Naive thymus-derived CD4-positive, alpha-beta T cell (primary cell): ENCODE data around the gene PEMT. TPM values are rescaled to one million over a fixed set of nuclear protein-coding genes. Genes with fewer than 3 reads are reported as not detected.

ENCODE experiments used
- ATAC-seq: fragments of 150-1000 bp; cut with Tn5 transposase; 2 replicates; pipeline ENCODE4 v1.10.0; 2021; ENCODE audit warnings: mild to moderate bottlenecking, moderate library complexity
- CTCF ChIA-PET: fragments of 350-600 bp; sonication (Branson Sonifier 250); formaldehyde crosslinking; loops from one replicate; lab custom pipeline; 2021; ENCODE audit warnings: antibody characterized with exemption; lab: Charles Lee
- POLR2A ChIA-PET: fragments of 350-600 bp; sonication (Branson Sonifier 250); formaldehyde crosslinking; loops from one replicate; lab custom pipeline; 2021; ENCODE audit warnings: antibody characterized with exemption, inconsistent platforms; lab: Charles Lee
- DNase-seq, 9 donors: peaks; one replicate each; pipeline versions ENCODE4 v3.0.0 to v3.0.0-alpha.2; 2020 to 2022; ENCODE audit warnings: mixed read lengths in 1 of 9
- H3K27ac ChIP-seq: one replicate; pipeline ENCODE4 v1.7.0; 2013; ENCODE audit warnings: mild to moderate bottlenecking, low read depth, low read length, moderate library complexity
- H3K27me3 ChIP-seq, 2 donors: one replicate each; pipeline ENCODE4 v1.7.0; 2013; ENCODE audit warnings: low read length in 2 of 2, mild to moderate bottlenecking in 2 of 2, moderate library complexity in 2 of 2; ENCODE audit not compliant: control insufficient read depth in 2 of 2, insufficient read depth in 2 of 2
- H3K36me3 ChIP-seq, 3 experiments: 1 replicate in 2 of 3; 2 replicates in 1 of 3; pipeline ENCODE4 v1.7.0; 2013; ENCODE audit warnings: low read length in 3 of 3, mild to moderate bottlenecking in 3 of 3, moderate library complexity in 1 of 3; ENCODE audit not compliant: insufficient read depth in 3 of 3, control insufficient read depth in 2 of 3
- H3K4me1 ChIP-seq, 2 donors: one replicate each; pipeline ENCODE4 v1.7.0; 2013; ENCODE audit warnings: low read length in 2 of 2, mild to moderate bottlenecking in 2 of 2, moderate library complexity in 1 of 2; ENCODE audit not compliant: control insufficient read depth in 2 of 2, insufficient read depth in 2 of 2
- H3K4me3 ChIP-seq: 2 replicates; pipeline ENCODE4 v1.7.0; 2013; ENCODE audit warnings: mild to moderate bottlenecking, low read length
- H3K9me3 ChIP-seq, 3 experiments: 1 replicate in 2 of 3; 2 replicates in 1 of 3; pipeline ENCODE4 v1.7.0; 2013; ENCODE audit warnings: low read length in 3 of 3; ENCODE audit not compliant: control insufficient read depth in 2 of 3
- H3K27ac Mint-ChIP-seq, 9 donors: one replicate each; pipeline ENCODE4 v1.8.0; 2020 to 2022; ENCODE audit warnings: mixed read lengths in 9 of 9, mild to moderate bottlenecking in 8 of 9, moderate library complexity in 5 of 9, inconsistent platforms in 2 of 9
- H3K27me3 Mint-ChIP-seq, 5 donors: one replicate each; pipeline ENCODE4 v1.8.0; 2021 to 2022; ENCODE audit warnings: mixed read lengths in 5 of 5, mild to moderate bottlenecking in 1 of 5
- H3K36me3 Mint-ChIP-seq, 5 donors: one replicate each; pipeline ENCODE4 v1.8.0; 2020 to 2022; ENCODE audit warnings: mixed read lengths in 5 of 5, mild to moderate bottlenecking in 3 of 5, inconsistent platforms in 1 of 5
- H3K4me1 Mint-ChIP-seq, 7 donors: one replicate each; pipeline ENCODE4 v1.8.0; 2020 to 2022; ENCODE audit warnings: mixed read lengths in 7 of 7, mild to moderate bottlenecking in 3 of 7, inconsistent platforms in 1 of 7
- H3K4me3 Mint-ChIP-seq, 10 donors: one replicate each; pipeline ENCODE4 v1.8.0; 2020 to 2022; ENCODE audit warnings: mild to moderate bottlenecking in 10 of 10, mixed read lengths in 10 of 10, moderate library complexity in 6 of 10, inconsistent platforms in 2 of 10
- H3K9me3 Mint-ChIP-seq, 11 donors: one replicate each; pipeline ENCODE4 v1.8.0; 2020 to 2022; ENCODE audit warnings: mixed read lengths in 11 of 11, mild to moderate bottlenecking in 4 of 11, inconsistent platforms in 1 of 11, moderate library complexity in 1 of 11
- intact Hi-C, 2 donors: fragments of 100-400 bp; cut with micrococcal nuclease; formaldehyde crosslinking; loops; one replicate each; pipeline ENCODE4 v1.15.1; 2023
- polyA plus RNA-seq, 2 donors: library from polyadenylated mRNA; unstranded; fragments of 300-500 nt; fragmentation: Illumina TruSeq; gene quantifications; one replicate each; pipeline ENCODE4 v1.2.3, GENCODE V29; 2021
- total RNA-seq, 6 experiments: library from RNA in 5 of 6; stranded (reverse) in 5 of 6; gene quantifications; 1 replicate in 5 of 6; 2 replicates in 1 of 6; pipeline ENCODE4 v1.2.3 and lab custom pipeline; 2021 to 2026

PEMT gene
- total and polyA plus RNA-seq, 7 experiments from 2014 or later: 9.5 to 34.1 (median 12.3) TPM

DNA sequence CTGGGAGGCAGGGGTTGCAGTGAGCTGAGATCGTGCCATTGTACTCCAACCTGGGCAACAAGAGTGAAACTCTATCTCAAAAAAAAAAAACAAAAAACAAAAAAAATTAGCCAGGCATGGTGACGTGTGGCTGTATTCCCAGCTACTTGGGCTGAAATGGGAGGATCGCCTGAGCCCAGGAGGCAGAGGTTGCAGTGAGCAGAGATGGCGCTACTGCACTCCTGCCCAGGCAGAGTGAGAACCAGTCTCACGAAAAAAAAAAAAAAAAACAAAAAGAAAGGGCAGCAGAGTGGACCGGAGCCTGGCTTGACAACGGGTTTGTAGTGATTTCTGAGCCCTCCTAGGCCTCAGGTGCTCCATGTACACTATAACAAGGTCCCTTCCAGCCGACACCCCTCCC lies 33.1 kb downstream of the PEMT start:
- no peak overlapping the region for H3K27ac ChIP-seq
- Mint-ChIP-seq H3K4me3 (no peak overlapping the region), H3K4me1 (peaks cover 0 to 4% (median 0%) of the 10 kb centered on the region in 7 donors), H3K27me3 (no peaks in the 10 kb centered on the region), H3K9me3 (no peaks in the 10 kb centered on the region), H3K27ac (no peak overlapping the region), H3K36me3 (no peaks in the 10 kb centered on the region)
- no peaks in the 10 kb centered on the region for H3K4me1 ChIP-seq
- no peaks in the 10 kb centered on the region for H3K27me3 ChIP-seq
- ChIA-PET POLR2A (no interaction called here), CTCF (interaction anchor here (0.7 kb wide), 1 partner anchor 11 kb away, joined by 4 read pairs; no protein-coding TSS in a partner anchor)
- H3K36me3 ChIP-seq: no peaks in the 10 kb centered on the region
- no peak overlapping the region for H3K4me3 ChIP-seq
- DNase-seq: no peak
- intact Hi-C loops: no loop called here
- ATAC-seq: no peak
- no peaks in the 10 kb centered on the region for H3K9me3 ChIP-seq

DNA sequence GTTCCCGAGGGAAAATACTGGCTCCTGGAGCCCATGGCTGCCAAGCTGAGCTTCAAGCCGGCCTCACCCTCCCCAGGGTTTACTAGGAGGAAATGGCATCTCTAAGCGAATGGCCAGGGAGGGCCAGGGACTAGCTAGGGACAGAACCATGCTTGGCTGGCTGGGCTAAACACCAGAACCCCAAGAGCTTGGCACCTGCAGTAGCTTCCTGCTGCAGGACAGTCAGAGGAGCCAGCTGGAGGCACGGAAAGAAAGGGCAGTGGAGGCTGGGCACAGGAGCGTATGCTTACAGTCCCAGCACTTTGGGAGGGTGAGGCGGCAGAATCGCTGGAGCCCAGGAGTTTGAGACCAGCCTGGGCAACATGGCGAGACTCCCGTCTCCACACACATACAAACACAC lies 33.7 kb downstream of the PEMT start:
- Histone ChIP-seq H3K9me3 (no peaks in the 10 kb centered on the region), H3K4me3 (no peak overlapping the region), H3K27ac (no peak overlapping the region), H3K4me1 (no peaks in the 10 kb centered on the region), H3K27me3 (no peaks in the 10 kb centered on the region), H3K36me3 (no peaks in the 10 kb centered on the region)
- ATAC-seq (no peak), DNase-seq (no peak)
- POLR2A ChIA-PET: no interaction called here
- CTCF ChIA-PET: no interaction called here
- intact Hi-C loops: no loop called here
- Mint-ChIP-seq H3K27ac (no peak overlapping the region), H3K4me3 (no peak overlapping the region), H3K4me1 (peaks cover 0 to 4% (median 0%) of the 10 kb centered on the region in 7 donors), H3K27me3 (no peaks in the 10 kb centered on the region), H3K36me3 (no peaks in the 10 kb centered on the region), H3K9me3 (no peaks in the 10 kb centered on the region)

DNA sequence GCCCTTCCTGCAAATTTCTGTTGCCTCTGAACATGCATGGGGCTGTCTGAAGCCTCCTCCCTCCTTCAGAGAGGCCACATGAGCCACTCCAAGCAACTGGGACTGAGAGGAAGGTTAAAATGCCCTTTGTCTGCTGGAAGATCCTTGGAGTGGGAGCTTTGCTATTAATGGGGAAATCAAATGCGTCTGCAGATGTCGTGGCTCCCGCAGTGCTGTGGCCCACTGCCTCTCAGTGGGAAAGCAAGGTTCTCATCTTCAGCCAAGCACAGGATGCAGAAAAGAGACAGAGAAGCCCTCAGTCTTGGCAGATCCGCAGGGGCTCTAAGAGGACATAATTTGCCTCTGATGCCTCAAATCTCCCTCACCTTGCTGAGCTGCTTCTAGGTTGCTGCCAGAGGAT lies 34.8 kb downstream of the PEMT start:
- no peaks in the 10 kb centered on the region for H3K9me3 Mint-ChIP-seq
- H3K4me1 ChIP-seq: no peaks in the 10 kb centered on the region
- POLR2A ChIA-PET: no interaction called here
- H3K27me3 Mint-ChIP-seq: no peaks in the 10 kb centered on the region
- H3K36me3 ChIP-seq: no peaks in the 10 kb centered on the region
- H3K4me3 ChIP-seq: no peak overlapping the region
- peaks cover 0 to 3% (median 0%) of the 10 kb centered on the region in 7 donors for H3K4me1 Mint-ChIP-seq
- CTCF ChIA-PET: interaction anchor here (0.6 kb wide), 1 partner anchor 301 kb away, joined by 3 read pairs; no protein-coding TSS in a partner anchor
- no peak overlapping the region for H3K4me3 Mint-ChIP-seq
- intact Hi-C loops: no loop called here
- ATAC-seq: no peak
- H3K27me3 ChIP-seq: no peaks in the 10 kb centered on the region
- no peak overlapping the region for H3K27ac ChIP-seq
- DNase-seq: no peak
- no peaks in the 10 kb centered on the region for H3K9me3 ChIP-seq
- no peak overlapping the region for H3K27ac Mint-ChIP-seq
- H3K36me3 Mint-ChIP-seq: no peaks in the 10 kb centered on the region

DNA sequence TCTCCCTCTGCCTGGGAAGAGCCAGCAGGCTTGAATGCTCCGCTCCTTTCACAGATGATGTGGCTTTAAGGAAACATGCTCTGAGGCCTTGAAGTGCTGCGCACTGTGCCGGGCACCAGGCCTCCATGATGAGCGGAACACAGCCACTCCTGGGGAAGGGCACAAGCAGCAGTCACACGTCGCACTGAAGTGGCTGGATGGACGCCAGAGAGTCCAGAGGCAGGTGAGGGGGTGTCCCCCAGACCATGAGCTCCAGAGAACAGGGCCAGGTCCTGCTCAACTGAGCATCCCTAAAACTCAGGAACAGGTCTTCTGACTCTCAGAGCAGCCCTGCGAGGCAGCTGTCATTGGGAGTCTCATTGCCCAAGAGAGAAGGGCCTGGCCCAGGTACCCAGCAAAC lies 35.6 kb downstream of the PEMT start:
- no peak overlapping the region for H3K4me3 ChIP-seq
- ChIA-PET POLR2A (interaction anchor here (0.5 kb wide), 1 partner anchor 1606 kb away, joined by 3 read pairs; no protein-coding TSS in a partner anchor), CTCF (no interaction called here)
- Mint-ChIP-seq H3K36me3 (no peaks in the 10 kb centered on the region), H3K27ac (no peak overlapping the region), H3K4me1 (peaks cover 0 to 3% (median 0%) of the 10 kb centered on the region in 7 donors), H3K27me3 (no peaks in the 10 kb centered on the region), H3K4me3 (no peak overlapping the region), H3K9me3 (no peaks in the 10 kb centered on the region)
- no peaks in the 10 kb centered on the region for H3K4me1 ChIP-seq
- H3K27ac ChIP-seq: no peak overlapping the region
- ATAC-seq (no peak), DNase-seq (no peak)
- no peaks in the 10 kb centered on the region for H3K27me3 ChIP-seq
- intact Hi-C loops: no loop called here
- no peaks in the 10 kb centered on the region for H3K36me3 ChIP-seq
- no peaks in the 10 kb centered on the region for H3K9me3 ChIP-seq

DNA sequence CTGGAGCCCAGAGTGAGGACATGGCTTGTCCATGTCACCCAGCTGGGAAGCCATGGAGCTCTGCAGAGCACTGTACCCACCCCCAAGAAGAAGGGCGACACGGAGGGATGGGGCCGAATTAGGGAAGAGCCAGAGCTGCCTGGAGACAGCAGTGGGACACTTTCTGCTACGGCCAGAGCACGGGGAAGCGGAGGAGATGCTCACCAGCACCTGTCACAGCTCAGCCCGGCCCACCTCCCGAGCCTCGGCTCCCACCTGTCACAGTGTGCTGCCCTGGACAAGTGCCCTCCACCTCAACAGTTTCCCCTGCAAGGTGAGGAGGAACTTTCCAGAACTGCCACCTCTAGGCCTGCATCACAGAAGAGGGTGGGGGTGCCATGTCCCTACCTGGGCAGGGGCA lies 36.4 kb downstream of the PEMT start:
- Histone ChIP-seq H3K4me3 (no peak overlapping the region), H3K9me3 (no peaks in the 10 kb centered on the region), H3K36me3 (no peaks in the 10 kb centered on the region), H3K27ac (no peak overlapping the region), H3K4me1 (no peaks in the 10 kb centered on the region), H3K27me3 (no peaks in the 10 kb centered on the region)
- POLR2A ChIA-PET: no interaction called here
- DNase-seq (no peak), ATAC-seq (no peak)
- Mint-ChIP-seq H3K27me3 (no peaks in the 10 kb centered on the region), H3K9me3 (no peaks in the 10 kb centered on the region), H3K4me1 (peaks cover 0 to 3% (median 0%) of the 10 kb centered on the region in 7 donors), H3K4me3 (no peak overlapping the region), H3K27ac (no peak overlapping the region), H3K36me3 (no peaks in the 10 kb centered on the region)
- intact Hi-C loops: no loop called here
- CTCF ChIA-PET: no interaction called here

DNA sequence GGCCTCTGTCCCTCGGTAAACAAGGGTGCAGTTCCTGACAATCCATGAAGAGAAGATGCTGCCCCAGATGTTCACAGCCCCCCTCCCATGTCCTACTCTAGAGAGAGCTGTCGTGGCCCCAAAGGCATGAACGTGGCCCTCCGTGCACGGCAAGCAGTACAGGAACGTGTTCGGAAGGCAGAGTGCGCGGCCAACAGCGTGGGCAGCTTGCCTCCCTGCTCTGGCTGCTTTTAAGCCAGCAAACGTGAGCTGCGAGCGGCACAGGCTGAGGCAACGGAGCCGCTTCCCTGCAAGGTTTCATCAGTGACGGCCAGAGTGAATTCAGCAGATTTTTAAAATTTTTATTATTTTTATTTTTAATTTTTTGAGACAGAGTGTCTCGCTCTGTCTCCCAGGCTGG lies 37.2 kb downstream of the PEMT start:
- Histone ChIP-seq H3K9me3 (no peaks in the 10 kb centered on the region), H3K4me3 (no peak overlapping the region), H3K27ac (no peak overlapping the region), H3K36me3 (no peaks in the 10 kb centered on the region), H3K4me1 (no peaks in the 10 kb centered on the region), H3K27me3 (no peaks in the 10 kb centered on the region)
- no peak for DNase-seq
- no peak for ATAC-seq
- Mint-ChIP-seq H3K4me1 (peaks cover 0 to 3% (median 0%) of the 10 kb centered on the region in 7 donors), H3K4me3 (no peak overlapping the region), H3K9me3 (no peaks in the 10 kb centered on the region), H3K27ac (no peak overlapping the region), H3K27me3 (no peaks in the 10 kb centered on the region), H3K36me3 (no peaks in the 10 kb centered on the region)
- CTCF ChIA-PET: no interaction called here
- intact Hi-C loops: no loop called here
- POLR2A ChIA-PET: no interaction called here
